Vagina (tissue), 2 donors: ENCODE results near the gene ARHGAP6.

Experiments used
- POLR2AphosphoS5 ChIP-seq, 2 donors: sonication (generic); formaldehyde crosslinking; IDR thresholded peaks; one replicate each; pipeline ENCODE4 v1.9.0; 2017; ENCODE audit warnings: antibody characterized with exemption in 2 of 2, mild to moderate bottlenecking in 2 of 2, low read depth in 1 of 2; ENCODE audit not compliant: insufficient read depth in 1 of 2
- TF ChIP-seq, protein P1 (sequence below), 3 experiments: fragments of 450-650 bp in 2 of 3; fragments of 200-600 bp in 1 of 3; sonication (generic) in 1 of 3; IDR thresholded peaks; one replicate each; pipeline ENCODE4 v1.5.1; 2017 to 2019; ENCODE audit warnings: antibody characterized with exemption in 3 of 3, mild to moderate bottlenecking in 2 of 3, moderate library complexity in 2 of 3

DNA sequence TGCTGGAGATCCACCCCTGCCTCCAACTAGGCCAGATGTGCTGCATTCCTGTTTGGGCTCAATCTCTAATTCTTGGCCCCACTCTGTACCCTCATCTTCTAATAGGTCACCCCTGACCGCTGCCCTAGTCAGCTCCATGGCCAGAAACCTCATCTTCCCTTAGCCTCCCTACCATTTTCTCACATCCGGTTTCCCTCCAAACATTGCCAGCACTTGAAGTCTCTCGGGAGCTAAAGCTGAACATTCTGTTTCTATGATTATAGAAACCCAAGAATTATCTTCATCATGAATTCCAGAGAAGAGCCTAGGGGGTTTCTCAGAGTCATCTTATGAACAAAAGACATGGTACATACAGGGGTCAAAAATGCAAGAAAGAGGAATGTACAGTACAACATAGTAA, 192.8 kb downstream of the ARHGAP6 start:
- TF ChIP-seq, protein P1, sequence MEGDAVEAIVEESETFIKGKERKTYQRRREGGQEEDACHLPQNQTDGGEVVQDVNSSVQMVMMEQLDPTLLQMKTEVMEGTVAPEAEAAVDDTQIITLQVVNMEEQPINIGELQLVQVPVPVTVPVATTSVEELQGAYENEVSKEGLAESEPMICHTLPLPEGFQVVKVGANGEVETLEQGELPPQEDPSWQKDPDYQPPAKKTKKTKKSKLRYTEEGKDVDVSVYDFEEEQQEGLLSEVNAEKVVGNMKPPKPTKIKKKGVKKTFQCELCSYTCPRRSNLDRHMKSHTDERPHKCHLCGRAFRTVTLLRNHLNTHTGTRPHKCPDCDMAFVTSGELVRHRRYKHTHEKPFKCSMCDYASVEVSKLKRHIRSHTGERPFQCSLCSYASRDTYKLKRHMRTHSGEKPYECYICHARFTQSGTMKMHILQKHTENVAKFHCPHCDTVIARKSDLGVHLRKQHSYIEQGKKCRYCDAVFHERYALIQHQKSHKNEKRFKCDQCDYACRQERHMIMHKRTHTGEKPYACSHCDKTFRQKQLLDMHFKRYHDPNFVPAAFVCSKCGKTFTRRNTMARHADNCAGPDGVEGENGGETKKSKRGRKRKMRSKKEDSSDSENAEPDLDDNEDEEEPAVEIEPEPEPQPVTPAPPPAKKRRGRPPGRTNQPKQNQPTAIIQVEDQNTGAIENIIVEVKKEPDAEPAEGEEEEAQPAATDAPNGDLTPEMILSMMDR (IDR thresholded peaks at IDR 0.05), result no peak
- no peak for TF ChIP-seq POLR2AphosphoS5 (IDR thresholded peaks at IDR 0.05; ENCODE audit: insufficient read depth in 1 of 2, low read depth in 1 of 2)
